ENCODE measurements around the gene TOB1. TPM values are rescaled to one million over a fixed set of nuclear protein-coding genes. Genes with fewer than 3 reads are reported as not detected.
A peak's percentile ranks its signal among the peaks of the same experiment; 100 is the strongest.

The TOB1 gene
- total and polyA plus RNA-seq, 9 of the 15 experiments (the other 6 are each of a cell fraction or from before 2014, with no cell fraction given), result 4.8 to 63.7 (median 13.2) TPM

- Histone ChIP-seq H3K4me3 (no peak overlapping the region), H3K36me3 (ENCODE audit: control insufficient read depth, insufficient read depth, low read length) (no peaks in the 10 kb centered on the region), H3K4me1 (replicated peaks in 1 of 2; ENCODE audit: control insufficient read depth in 2 of 2, insufficient read depth in 2 of 2, low read length in 2 of 2) (peaks cover 19 to 23% of the 10 kb centered on the region in 2 experiments; a peak in 4 of 5 replicates)
These were observed 17.8 kb upstream of the TOB1 start for GRCh38 chr17:50883850-50884438.

More at GRCh38 chr17:50883850-50884438, 17.8 kb upstream of the TOB1 start:
- peak; percentile 71 for ATAC-seq
- Histone ChIP-seq H3K79me2 (ENCODE audit: control insufficient read depth, insufficient read depth, low read length) (no peaks in the 10 kb centered on the region), H3K27me3 (ENCODE audit: control insufficient read depth in 2 of 2, insufficient read depth in 2 of 2, low read length in 2 of 2) (no peaks in the 10 kb centered on the region), H3K9ac (ENCODE audit: insufficient read depth in 1 of 2, low read depth in 2 of 2, low read length in 2 of 2) (peak overlapping the region; percentile 17 to 53; a peak in 1 of 4 replicates), H3K4me2 (ENCODE audit: insufficient read depth, low read length) (peak overlapping the region; percentile 68), H4K20me1 (replicated peaks; ENCODE audit: control insufficient read depth, insufficient read depth, low read length) (no peaks in the 10 kb centered on the region), H3K9me3 (replicated peaks; ENCODE audit: control insufficient read depth, insufficient read depth, low read depth, low read length) (peaks cover 3% of the 10 kb centered on the region), H3K27ac (ENCODE audit: extremely low read depth, low read depth, low read length) (peak overlapping the region; percentile 44), H2AFZ (ENCODE audit: low read depth, low read length) (peak overlapping the region; percentile 77), H3K9me1 (ENCODE audit: control insufficient read depth, insufficient read depth, low read length) (no peaks in the 10 kb centered on the region)
- 23% methylated on average over 5 of the region's 5 CpGs for WGBS (ENCODE audit: insufficient coverage, low coverage, missing lambda C conversion rate)
- ChIA-PET POLR2A (interaction anchor here (0.7 to 3.1 kb wide), 7 partner anchors 10 to 282 kb away, joined by 3 to 48 read pairs (median 5); partner anchors contain the start of gene TOB1), CTCF (ENCODE audit: low intra/inter-chr PET ratio) (no interaction called here)
- peak in 1 of 4 experiments; percentile 43 for DNase-seq (ENCODE audit: extremely low read depth in 1 of 4, low spot score in 3 of 4)
- peak; percentile 54 for FAIRE-seq
- in situ Hi-C loops (cut with MboI) (no loop called here), intact Hi-C loops (cut with micrococcal nuclease) (no loop called here)
- BruUV-seq (replicated peaks), result no TSS peak
- TF ChIP-seq CEBPG (CRISPR knock-in tag; IDR thresholded peaks at IDR 0.05) (no peak), CEBPG (tag; conservative IDR thresholded peaks at IDR 0.05 in 1 of 2, IDR thresholded peaks at IDR 0.05 in 1 of 2) (peak in 1 of 2 experiments; percentile 58; a peak in 1 of 4 replicates), CEBPB (tag; IDR thresholded peaks at IDR 0.05) (peak; percentile 56), SMARCA5 (IDR thresholded peaks at IDR 0.05) (no peak), NFIC (IDR thresholded peaks at IDR 0.05) (no peak), HES1 (IDR thresholded peaks at IDR 0.05; ENCODE audit: low read depth) (no peak), PHF8 (IDR thresholded peaks at IDR 0.05; ENCODE audit: borderline replicate concordance, low read length) (peak; percentile 18; the same call in 1 of the 2 replicates), ZNF830 (CRISPR knock-in tag; IDR thresholded peaks at IDR 0.05) (no peak), CCAR2 (IDR thresholded peaks at IDR 0.05; ENCODE audit: low read depth, low read length) (no peak), TOE1 (IDR thresholded peaks at IDR 0.05; ENCODE audit: borderline replicate concordance) (no peak), TOE1 (CRISPR knock-in tag; IDR thresholded peaks at IDR 0.05; ENCODE audit: borderline replicate concordance, low read depth) (0 out of 2 replicates have a peak, but pooled peaks have one; percentile 63), MLLT1 (IDR thresholded peaks at IDR 0.05) (peak in 1 of 2 experiments; percentile 39; a peak in 1 of 4 replicates), ZFX (CRISPR knock-in tag; IDR thresholded peaks at IDR 0.05) (peak; percentile 50; the same call in 1 of the 2 replicates), HDAC6 (IDR thresholded peaks at IDR 0.05; ENCODE audit: low read depth, low read length) (no peak), ZNF589 (CRISPR knock-in tag; IDR thresholded peaks at IDR 0.05; ENCODE audit: low read depth) (no peak), ELK1 (CRISPR knock-in tag; IDR thresholded peaks at IDR 0.05) (no peak), CBX1 (IDR thresholded peaks at IDR 0.05; ENCODE audit: low read depth) (no peak)
- TF ChIP-seq, protein P1, sequence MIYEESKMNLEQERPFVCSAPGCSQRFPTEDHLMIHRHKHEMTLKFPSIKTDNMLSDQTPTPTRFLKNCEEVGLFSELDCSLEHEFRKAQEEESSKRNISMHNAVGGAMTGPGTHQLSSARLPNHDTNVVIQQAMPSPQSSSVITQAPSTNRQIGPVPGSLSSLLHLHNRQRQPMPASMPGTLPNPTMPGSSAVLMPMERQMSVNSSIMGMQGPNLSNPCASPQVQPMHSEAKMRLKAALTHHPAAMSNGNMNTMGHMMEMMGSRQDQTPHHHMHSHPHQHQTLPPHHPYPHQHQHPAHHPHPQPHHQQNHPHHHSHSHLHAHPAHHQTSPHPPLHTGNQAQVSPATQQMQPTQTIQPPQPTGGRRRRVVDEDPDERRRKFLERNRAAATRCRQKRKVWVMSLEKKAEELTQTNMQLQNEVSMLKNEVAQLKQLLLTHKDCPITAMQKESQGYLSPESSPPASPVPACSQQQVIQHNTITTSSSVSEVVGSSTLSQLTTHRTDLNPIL (CRISPR knock-in tag; IDR thresholded peaks at IDR 0.05), result 0 out of 2 replicates have a peak, but pooled peaks have one; percentile 21

Data from K562 (cell line).